SK-N-SH (cell line): ENCODE data around the gene CHST13. TPM values are rescaled to one million over a fixed set of nuclear protein-coding genes. Genes with fewer than 3 reads are reported as not detected.

Experiments used
- CTCF ChIA-PET: fragments of 300-600, 350-600 bp; formaldehyde crosslinking; extraction: SDS; loops from one replicate; lab custom pipeline; 2021; lab: Yijun Ruan, JAX
- POLR2A ChIA-PET: fragments of 350-600 bp; sonication (Branson Sonifier 250); formaldehyde crosslinking; extraction: SDS; loops from one replicate; lab custom pipeline; 2020; ENCODE audit warnings: antibody characterized with exemption, inconsistent platforms; lab: Yijun Ruan, JAX
- DNase-seq: peaks from one replicate; pipeline ENCODE4 v3.0.0; 2012
- H2AFZ ChIP-seq: fragments of 200-600 bp; sonication (generic); 2 replicates; pipeline ENCODE4 v1.8.1; 2016; ENCODE audit warnings: antibody characterized with exemption, mild to moderate bottlenecking, low read depth
- H3F3A ChIP-seq: fragments of 200-600 bp; sonication (generic); replicated peaks from 2 replicates; pipeline ENCODE3; 2016; ENCODE audit warnings: antibody characterized with exemption, mild to moderate bottlenecking; ENCODE audit not compliant: insufficient read depth
- H3K27ac ChIP-seq, 2 experiments: fragments of 200-500 bp in 1 of 2; fragments of 200-600 bp in 1 of 2; sonication (Bioruptor generic) in 1 of 2; sonication (generic), shearing (Covaris generic) in 1 of 2; 2 replicates each; pipeline versions ENCODE4 v1.5.1 to v1.6.1; 2014 to 2016; ENCODE audit warnings: low read depth in 2 of 2, inconsistent platforms in 1 of 2, low read length in 1 of 2, mild to moderate bottlenecking in 1 of 2, mixed read lengths in 1 of 2
- H3K27me3 ChIP-seq: fragments of 200-600 bp; sonication (generic), shearing (Covaris generic); 2 replicates; pipeline ENCODE4 v1.6.1; 2016; ENCODE audit warnings: mixed run types; ENCODE audit not compliant: insufficient read depth
- H3K36me3 ChIP-seq, 2 experiments: fragments of 200-500 bp in 1 of 2; fragments of 200-600 bp in 1 of 2; sonication (Bioruptor generic) in 1 of 2; sonication (generic) in 1 of 2; replicated peaks in 1 of 2; 2 replicates each; pipeline versions ENCODE3 to v1.5.1; 2014 to 2016; ENCODE audit warnings: low read length in 1 of 2, mild to moderate bottlenecking in 1 of 2; ENCODE audit not compliant: insufficient read depth in 2 of 2, control insufficient read depth in 1 of 2
- H3K4me1 ChIP-seq, 2 experiments: fragments of 200-500 bp in 1 of 2; fragments of 200-600 bp in 1 of 2; sonication (Bioruptor generic) in 1 of 2; sonication (generic), shearing (Covaris generic) in 1 of 2; 2 replicates each; pipeline versions ENCODE4 v1.5.1 to v1.6.1; 2014 to 2016; ENCODE audit warnings: low read depth in 1 of 2, low read length in 1 of 2, mixed run types in 1 of 2; ENCODE audit not compliant: insufficient read depth in 2 of 2, control insufficient read depth in 1 of 2
- H3K4me2 ChIP-seq: fragments of 200-600 bp; sonication (generic), shearing (Covaris generic); 2 replicates; pipeline ENCODE4 v1.6.1; 2017; ENCODE audit warnings: mixed run types
- H3K4me3 ChIP-seq, 2 experiments: fragments of 200-500 bp in 1 of 2; fragments of 200-600 bp in 1 of 2; sonication (Bioruptor generic) in 1 of 2; sonication (generic), shearing (Covaris generic) in 1 of 2; 2 replicates each; pipeline versions ENCODE4 v1.5.1 to v1.8.1; 2014 to 2016; ENCODE audit warnings: low read depth in 2 of 2, inconsistent platforms in 1 of 2, low read length in 1 of 2, mild to moderate bottlenecking in 1 of 2, mixed read lengths in 1 of 2, moderate library complexity in 1 of 2
- H3K79me2 ChIP-seq: fragments of 200-600 bp; sonication (generic); 2 replicates; pipeline ENCODE4 v1.8.1; 2017; ENCODE audit warnings: mild to moderate bottlenecking; ENCODE audit not compliant: insufficient read depth
- H3K9ac ChIP-seq: fragments of 200-600 bp; sonication (generic); 2 replicates; pipeline ENCODE4 v1.6.1; 2017; ENCODE audit warnings: mixed run types
- H3K9me2 ChIP-seq: fragments of 200-600 bp; sonication (generic); 2 replicates; pipeline ENCODE4 v1.6.1; 2017; ENCODE audit warnings: mixed run types
- H3K9me3 ChIP-seq: fragments of 200-600 bp; sonication (generic); 2 replicates; pipeline ENCODE4 v1.6.1; 2017; ENCODE audit warnings: mixed run types, mild to moderate bottlenecking, moderate library complexity
- H4K20me1 ChIP-seq: fragments of 200-600 bp; sonication (generic); 2 replicates; pipeline ENCODE4 v1.6.1; 2017; ENCODE audit warnings: mild to moderate bottlenecking, mixed run types; ENCODE audit not compliant: insufficient read depth
- EZH2phosphoT487 ChIP-seq: fragments of 200-600 bp; sonication (generic); IDR thresholded peaks from 2 replicates; pipeline ENCODE4 v1.6.1; 2017; ENCODE audit warnings: low read depth, mixed run types, mild to moderate bottlenecking, antibody characterized with exemption, moderate library complexity, borderline replicate concordance
- GABPA ChIP-seq: IDR thresholded peaks from 2 replicates; pipeline ENCODE4 v1.4.0; 2012; ENCODE audit warnings: low read depth, mild to moderate bottlenecking
- GATA2 ChIP-seq: sonication (generic); formaldehyde crosslinking; IDR thresholded peaks from 2 replicates; pipeline ENCODE4 v1.5.0; 2020; ENCODE audit warnings: mild to moderate bottlenecking, missing genetic modification reagents
- IRF3 ChIP-seq: fragments of 150-350 bp; IDR thresholded peaks from 2 replicates; pipeline ENCODE4 v1.6.1; 2016; ENCODE audit warnings: mild to moderate bottlenecking, low read depth, low read length
- MXI1 ChIP-seq: IDR thresholded peaks from 2 replicates; pipeline ENCODE4 v1.6.1; 2012; ENCODE audit warnings: mild to moderate bottlenecking, low read depth, low read length, improper control_type of control experiment
- NRF1 ChIP-seq: IDR thresholded peaks from 2 replicates; pipeline ENCODE4 v1.6.1; 2012; ENCODE audit warnings: low read depth, mild to moderate bottlenecking, low read length
- REST ChIP-seq: IDR thresholded peaks from 2 replicates; pipeline ENCODE4 v1.6.1; 2012; ENCODE audit warnings: mild to moderate bottlenecking, low read depth, low read length, moderate library complexity
- RFX5 ChIP-seq: IDR thresholded peaks from 2 replicates; pipeline ENCODE4 v1.6.1; 2012; ENCODE audit warnings: mild to moderate bottlenecking, improper control_type of control experiment, low read length
- SMC3 ChIP-seq: IDR thresholded peaks from 2 replicates; pipeline ENCODE4 v1.6.1; 2012; ENCODE audit warnings: low read depth, low read length, improper control_type of control experiment
- TAF1 ChIP-seq: IDR thresholded peaks from 2 replicates; pipeline ENCODE4 v1.6.1; 2012; ENCODE audit warnings: low read depth, mild to moderate bottlenecking, low read length, moderate library complexity, borderline replicate concordance
- WGBS: methylation state at CpG from one replicate; pipeline ENCODE4 v1.1.6; 2017; ENCODE audit warnings: low lambda C conversion rate; 5-methylcytosine and 5-hydroxymethylcytosine counted together
- polyA plus RNA-seq, 3 experiments: library from polyadenylated mRNA; depleted of rRNA; stranded (reverse); fragments of >200 nt; gene quantifications; 2 replicates each; pipeline ENCODE4 v1.2.3, GENCODE V29; 2012

The CHST13 gene
- polyA plus RNA-seq, 1 of the 3 experiments (the other 2 are of a cell fraction), result 0.41 TPM

- ChIA-PET CTCF (interaction anchor here (1.7 to 2.2 kb wide), 3 partner anchors 12 to 124 kb away, joined by 3 to 6 read pairs (median 3); no protein-coding TSS in a partner anchor), POLR2A (no interaction called here)
- no peaks in the 10 kb centered on the region for H3F3A ChIP-seq
- no peaks in the 10 kb centered on the region for H3K27me3 ChIP-seq
- H3K9ac ChIP-seq, result no peak overlapping the region
- H3K9me3 ChIP-seq, result no peaks in the 10 kb centered on the region
- H3K27ac ChIP-seq, result no peak overlapping the region
- H3K9me2 ChIP-seq, result no peaks in the 10 kb centered on the region
- H3K79me2 ChIP-seq, result no peaks in the 10 kb centered on the region
- 69% methylated on average over 8 of the region's 10 CpGs for WGBS
- H3K4me1 ChIP-seq, result peaks cover 0 to 11% of the 10 kb centered on the region in 2 experiments; a peak in 1 of 4 replicates
- H2AFZ ChIP-seq, result no peak overlapping the region
- no peak overlapping the region for H3K4me2 ChIP-seq
- no peak for DNase-seq
- no peaks in the 10 kb centered on the region for H3K36me3 ChIP-seq
- no peaks in the 10 kb centered on the region for H4K20me1 ChIP-seq
- TF ChIP-seq GATA2, result no peak
- TF ChIP-seq RFX5, result no peak
- no peak for TF ChIP-seq NRF1
- TF ChIP-seq IRF3, result no peak
- TF ChIP-seq MXI1, result no peak
- no peak for TF ChIP-seq EZH2phosphoT487
- TF ChIP-seq SMC3, result no peak
- H3K4me3 ChIP-seq, result no peak overlapping the region
Observed at GRCh38 chr3:126555795-126556636, 32.1 kb downstream of the CHST13 start.

- Histone ChIP-seq H3K4me3 (no peak overlapping the region), H3K4me2 (no peak overlapping the region), H3K79me2 (no peaks in the 10 kb centered on the region), H3K9me2 (no peaks in the 10 kb centered on the region), H3K9me3 (no peaks in the 10 kb centered on the region), H4K20me1 (no peaks in the 10 kb centered on the region), H3F3A (no peaks in the 10 kb centered on the region), H3K27ac (no peak overlapping the region), H3K36me3 (no peaks in the 10 kb centered on the region), H3K27me3 (no peaks in the 10 kb centered on the region), H2AFZ (no peak overlapping the region), H3K9ac (no peak overlapping the region), H3K4me1 (peaks cover 0 to 11% of the 10 kb centered on the region in 2 experiments; a peak in 1 of 4 replicates)
- no peak for DNase-seq
- WGBS, result 90% methylated on average over 6 of the region's 8 CpGs
- no peak for TF ChIP-seq RFX5
- TF ChIP-seq TAF1, result no peak
- no peak for TF ChIP-seq GATA2
- TF ChIP-seq GABPA, result no peak
- TF ChIP-seq REST, result no peak
- ChIA-PET CTCF (interaction anchor here (1.7 to 2.2 kb wide), 2 partner anchors 12 to 123 kb away, joined by 3 to 6 read pairs; no protein-coding TSS in a partner anchor), POLR2A (no interaction called here)
Observed at GRCh38 chr3:126556637-126557414, 32.9 kb downstream of the CHST13 start.
